NCI-H524 (cell line): ENCODE results near the gene OR51B5.
"Not testable (repeated sequence)": the region's sequence is repeated elsewhere in the genome, so short reads cannot be mapped to it uniquely, and the experiment has no call there.

Source experiments
- DNase-seq, 2 experiments: peaks; one replicate each; lab custom pipeline; 2025; lab: John Stamatoyannopoulos, UW

The OR51B5 gene

GRCh38 chr11:5343474-5344335, at the start of gene OR51B5:
OR51B5 (minus strand) TSS chr11:5343524; CDS start chr11:5343524, 0 bp downstream.
- no peak for DNase-seq

GRCh38 chr11:5390210-5390609, 46.9 kb upstream of the OR51B5 start:
- no peak for DNase-seq

- DNase-seq: no peak
Measured at GRCh38 chr11:5384335-5384734, 41.0 kb upstream of the OR51B5 start.

GRCh38 chr11:5383576-5383975, 40.3 kb upstream of the OR51B5 start, which contains the start of gene OR51M1:
OR51M1 (plus strand) TSS chr11:5383812; CDS start chr11:5389399, 5,587 bp downstream.
- no peak for DNase-seq

GRCh38 chr11:5380740-5381342, 37.5 kb upstream of the OR51B5 start:
- peak; percentile 9 to 68 for DNase-seq

GRCh38 chr11:5369789-5370188, 26.5 kb upstream of the OR51B5 start:
- peak in 1 of 2 experiments; percentile 44 for DNase-seq

- DNase-seq: no peak
Measured at GRCh38 chr11:5368502-5369043, 25.2 kb upstream of the OR51B5 start.

GRCh38 chr11:5367448-5368074, 24.2 kb upstream of the OR51B5 start:
- no peak for DNase-seq

GRCh38 chr11:5366856-5367255, 23.5 kb upstream of the OR51B5 start:
- DNase-seq: no peak

GRCh38 chr11:5366365-5366764, 23.0 kb upstream of the OR51B5 start:
- not testable (repeated sequence) for DNase-seq

GRCh38 chr11:5364214-5364613, 20.9 kb upstream of the OR51B5 start:
- no peak for DNase-seq

- DNase-seq: no peak
Measured at GRCh38 chr11:5363679-5364078, 20.4 kb upstream of the OR51B5 start.

- DNase-seq: no peak
Measured at GRCh38 chr11:5362017-5362625, 18.8 kb upstream of the OR51B5 start.

GRCh38 chr11:5356031-5356430, 12.7 kb upstream of the OR51B5 start:
- not testable (repeated sequence) for DNase-seq

- no peak for DNase-seq
Measured at GRCh38 chr11:5351208-5351607, 7.9 kb upstream of the OR51B5 start, which contains the start of gene OR51B6. OR51B6 (plus strand) TSS chr11:5351508; CDS start chr11:5351508, 0 bp downstream.

- DNase-seq: no peak
Measured at GRCh38 chr11:5349550-5349949, 6.2 kb upstream of the OR51B5 start.

- DNase-seq: no peak
Measured at GRCh38 chr11:5348551-5349194, 5.3 kb upstream of the OR51B5 start.

GRCh38 chr11:5345831-5346230, 2.5 kb upstream of the OR51B5 start:
- no peak for DNase-seq

- no peak for DNase-seq
Measured at GRCh38 chr11:5339771-5340322, 3.5 kb downstream of the OR51B5 start.

GRCh38 chr11:5337253-5337652, 6.1 kb downstream of the OR51B5 start:
- DNase-seq: not testable (repeated sequence)

- no peak for DNase-seq
Measured at GRCh38 chr11:5336331-5336730, 7.0 kb downstream of the OR51B5 start.
